A673 (cell line): ENCODE measurements around the gene MPRIP. TPM values are rescaled to one million over a fixed set of nuclear protein-coding genes. Genes with fewer than 3 reads are reported as not detected.
A peak's percentile ranks its signal among the peaks of the same experiment; 100 is the strongest.

ENCODE experiments used
- BruUV-seq: library from RNA; stranded (reverse); fragments of 400-500 nt; replicated peaks from 2 replicates; lab custom pipeline; 2021; lab: Mats Ljungman, UMichigan
- CTCF ChIA-PET: fragments of 300-600 bp; sonication (Branson Sonifier 250); formaldehyde crosslinking; loops from one replicate; lab custom pipeline; 2022; ENCODE audit warnings: antibody characterized with exemption; lab: Charles Lee
- POLR2A ChIA-PET: fragments of 300-600 bp; sonication (Branson Sonifier 250); formaldehyde crosslinking; loops from one replicate; lab custom pipeline; 2022; ENCODE audit warnings: antibody characterized with exemption; ENCODE audit not compliant: low non-redundant PET; lab: Charles Lee
- DNase-seq: peaks from one replicate; pipeline ENCODE4 v3.0.0-alpha.2; 2015; ENCODE audit warnings: low spot score
- H3K27ac ChIP-seq: fragments of 200-600 bp; sonication (generic); 2 replicates; pipeline ENCODE4 v1.5.1; 2016; ENCODE audit warnings: mixed run types, low read depth, mild to moderate bottlenecking, mixed read lengths, antibody characterized with exemption, low read length; ENCODE audit not compliant: poor library complexity, severe bottlenecking
- H3K27me3 ChIP-seq: fragments of 200-600 bp; sonication (generic); replicated peaks from 2 replicates; pipeline ENCODE4 v1.6.1; 2017; ENCODE audit warnings: mixed run types, low read depth, mild to moderate bottlenecking, mixed read lengths, antibody characterized with exemption, low read length; ENCODE audit not compliant: insufficient read depth, poor library complexity
- H3K36me3 ChIP-seq: fragments of 200-600 bp; sonication (generic); 2 replicates; pipeline ENCODE4 v1.6.1; 2016; ENCODE audit warnings: mixed run types, mild to moderate bottlenecking, mixed read lengths, antibody characterized with exemption, low read length; ENCODE audit not compliant: insufficient read depth, poor library complexity, severe bottlenecking
- H3K4me1 ChIP-seq: fragments of 200-600 bp; sonication (generic); 2 replicates; pipeline ENCODE4 v1.6.1; 2017; ENCODE audit warnings: mixed run types, mild to moderate bottlenecking, mixed read lengths, antibody characterized with exemption, low read length; ENCODE audit not compliant: insufficient read depth, poor library complexity, severe bottlenecking
- H3K4me3 ChIP-seq: fragments of 200-600 bp; sonication (generic); 2 replicates; pipeline ENCODE4 v1.5.1; 2016; ENCODE audit warnings: low read depth, mixed run types, mild to moderate bottlenecking, mixed read lengths, low read length; ENCODE audit not compliant: poor library complexity, severe bottlenecking
- H3K9me3 ChIP-seq: fragments of 200-600 bp; sonication (generic); 2 replicates; pipeline ENCODE4 v1.6.1; 2016; ENCODE audit warnings: mixed run types, low read depth, mild to moderate bottlenecking, mixed read lengths, antibody characterized with exemption, low read length; ENCODE audit not compliant: poor library complexity, severe bottlenecking
- EZH2 ChIP-seq: fragments of 200-600 bp; sonication (generic); IDR thresholded peaks from 2 replicates; pipeline ENCODE4 v1.6.1; 2017; ENCODE audit warnings: borderline replicate concordance, low read depth, mild to moderate bottlenecking, mixed read lengths, antibody characterized with exemption, low read length; ENCODE audit not compliant: poor library complexity, severe bottlenecking
- intact Hi-C: fragments of 100-400 bp; cut with micrococcal nuclease; formaldehyde crosslinking; loops from one replicate; pipeline ENCODE4 v1.10.0; 2022; ENCODE audit not compliant: unreplicated experiment
- total RNA-seq: library from RNA; stranded (reverse); gene quantifications from 2 replicates; pipeline ENCODE4 v1.2.3, GENCODE V29; 2021
- TF ChIP-seq, protein P1 (sequence below): fragments of 300-800, 200-600 bp; sonication (generic); conservative IDR thresholded peaks from 2 replicates; pipeline ENCODE4 v1.5.1; 2017; ENCODE audit warnings: low read depth, mild to moderate bottlenecking, antibody characterized with exemption, low read length, moderate library complexity, mixed read lengths

The MPRIP gene
- total RNA-seq, 1 experiment from 2014 or later, result 290 TPM

DNA sequence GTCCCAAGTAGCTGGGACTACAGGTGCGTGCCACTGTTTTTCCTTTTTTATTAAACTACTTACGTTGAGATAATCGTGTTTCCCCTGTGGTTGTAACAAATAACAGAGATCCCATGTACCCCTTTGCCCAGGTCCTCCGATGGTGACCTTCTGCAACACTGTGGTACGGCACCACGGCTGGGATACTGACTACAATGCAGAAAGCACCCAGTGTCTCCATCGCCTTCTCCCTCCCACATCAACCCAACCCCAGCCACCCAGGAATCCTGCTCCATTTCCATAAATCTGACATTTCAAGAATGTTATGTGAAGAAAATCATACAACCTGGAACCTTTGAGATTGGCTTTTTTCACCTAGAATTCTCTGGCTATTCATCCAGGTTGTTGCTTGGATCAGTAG is 22.1 kb downstream of the MPRIP start:
- intact Hi-C loops, result no loop called here
- POLR2A ChIA-PET, result no interaction called here
- CTCF ChIA-PET, result no interaction called here

DNA sequence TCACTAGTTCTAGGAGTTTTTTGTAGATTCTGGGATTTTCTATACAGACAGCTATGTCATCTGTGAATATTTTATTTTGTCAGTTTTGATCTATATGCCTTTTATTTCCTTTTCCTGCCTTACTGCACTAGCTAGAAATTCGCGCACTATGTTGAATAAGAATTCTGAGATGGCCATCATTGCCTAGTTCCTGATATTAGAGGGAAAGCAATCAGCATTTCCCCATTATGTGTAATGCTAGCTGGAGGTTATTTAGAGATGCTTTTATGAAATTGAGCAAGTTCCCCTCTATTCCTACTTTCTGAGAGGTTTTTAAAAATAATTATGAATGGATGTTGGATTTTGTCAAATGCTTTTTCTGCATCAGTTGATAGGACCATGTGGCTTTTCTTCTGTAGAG is 23.8 kb downstream of the MPRIP start:
- Histone ChIP-seq H3K27me3 (no peaks in the 10 kb centered on the region), H3K36me3 (peaks cover 10% of the 10 kb centered on the region), H3K9me3 (peaks cover 6% of the 10 kb centered on the region), H3K4me1 (peaks cover 33% of the 10 kb centered on the region), H3K27ac (no peak overlapping the region), H3K4me3 (no peak overlapping the region)
- intact Hi-C loops, result no loop called here
- CTCF ChIA-PET, result no interaction called here
- no TSS peak for BruUV-seq
- DNase-seq, result no peak
- TF ChIP-seq, protein P1, sequence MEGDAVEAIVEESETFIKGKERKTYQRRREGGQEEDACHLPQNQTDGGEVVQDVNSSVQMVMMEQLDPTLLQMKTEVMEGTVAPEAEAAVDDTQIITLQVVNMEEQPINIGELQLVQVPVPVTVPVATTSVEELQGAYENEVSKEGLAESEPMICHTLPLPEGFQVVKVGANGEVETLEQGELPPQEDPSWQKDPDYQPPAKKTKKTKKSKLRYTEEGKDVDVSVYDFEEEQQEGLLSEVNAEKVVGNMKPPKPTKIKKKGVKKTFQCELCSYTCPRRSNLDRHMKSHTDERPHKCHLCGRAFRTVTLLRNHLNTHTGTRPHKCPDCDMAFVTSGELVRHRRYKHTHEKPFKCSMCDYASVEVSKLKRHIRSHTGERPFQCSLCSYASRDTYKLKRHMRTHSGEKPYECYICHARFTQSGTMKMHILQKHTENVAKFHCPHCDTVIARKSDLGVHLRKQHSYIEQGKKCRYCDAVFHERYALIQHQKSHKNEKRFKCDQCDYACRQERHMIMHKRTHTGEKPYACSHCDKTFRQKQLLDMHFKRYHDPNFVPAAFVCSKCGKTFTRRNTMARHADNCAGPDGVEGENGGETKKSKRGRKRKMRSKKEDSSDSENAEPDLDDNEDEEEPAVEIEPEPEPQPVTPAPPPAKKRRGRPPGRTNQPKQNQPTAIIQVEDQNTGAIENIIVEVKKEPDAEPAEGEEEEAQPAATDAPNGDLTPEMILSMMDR, result no peak
- TF ChIP-seq EZH2, result no peak
- POLR2A ChIA-PET, result no interaction called here

More for the DNA sequence above, 22.1 kb downstream of the MPRIP start:
- no peak for TF ChIP-seq EZH2
- TF ChIP-seq, protein P1, result no peak
- Histone ChIP-seq H3K4me3 (no peak overlapping the region), H3K36me3 (no peaks in the 10 kb centered on the region), H3K4me1 (peaks cover 33% of the 10 kb centered on the region), H3K9me3 (peaks cover 6% of the 10 kb centered on the region), H3K27ac (no peak overlapping the region), H3K27me3 (no peaks in the 10 kb centered on the region)
- no peak for DNase-seq
- BruUV-seq, result no TSS peak

DNA sequence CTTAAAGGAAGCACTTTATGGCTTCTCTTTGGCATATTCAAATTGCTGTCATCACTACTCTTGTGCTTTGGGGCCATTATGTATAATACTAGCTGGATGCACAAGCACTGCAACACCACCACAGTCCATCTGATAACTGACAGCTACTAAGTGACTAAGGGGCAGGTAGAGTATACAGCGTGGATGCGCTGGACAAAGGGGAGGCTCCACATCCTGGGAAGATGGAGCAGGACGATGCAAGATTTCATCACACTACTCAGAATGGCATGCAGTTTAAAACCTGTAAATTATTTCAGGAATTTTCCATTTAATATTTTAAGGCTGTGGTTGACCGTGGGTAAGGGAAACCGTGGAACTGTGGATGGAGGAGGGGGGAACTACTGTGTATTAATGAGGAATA is 25.0 kb downstream of the MPRIP start:
- H3K4me3 ChIP-seq, result no peak overlapping the region
- POLR2A ChIA-PET, result no interaction called here
- CTCF ChIA-PET, result no interaction called here
- peaks cover 10% of the 10 kb centered on the region for H3K36me3 ChIP-seq
- BruUV-seq, result no TSS peak
- H3K9me3 ChIP-seq, result peaks cover 6% of the 10 kb centered on the region
- DNase-seq, result no peak
- H3K27ac ChIP-seq, result peak overlapping the region; percentile 70
- H3K4me1 ChIP-seq, result peaks cover 33% of the 10 kb centered on the region
- intact Hi-C loops, result no loop called here
- no peak for TF ChIP-seq EZH2
- TF ChIP-seq, protein P1, result no peak
- H3K27me3 ChIP-seq, result no peaks in the 10 kb centered on the region
